ENCODE results near the gene EIF2AK3.
"Not testable (repeated sequence)": the region's sequence is repeated elsewhere in the genome, so short reads cannot be mapped to it uniquely, and the experiment has no call there.

EIF2AK3 gene

GRCh38 chr2:88626171-88627054 is 851 bp downstream of the EIF2AK3 start:
- TF ChIP-seq EZH2phosphoT487 (IDR thresholded peaks at IDR 0.05; ENCODE audit: borderline replicate concordance, low read length) (no peak), CTCF (IDR thresholded peaks at IDR 0.05; ENCODE audit: low read depth, low read length, poor library complexity, severe bottlenecking) (no peak)
- Histone ChIP-seq H3K27ac (ENCODE audit: low read depth, low read length) (peak overlapping the region; percentile 82), H3F3A (ENCODE audit: control insufficient read depth, insufficient read depth) (peaks cover 12% of the 10 kb centered on the region; the same call in 1 of the 2 replicates), H4K20me1 (ENCODE audit: control insufficient read depth, insufficient read depth, low read depth, low read length) (no peaks in the 10 kb centered on the region), H3K4me2 (ENCODE audit: low read length) (peak overlapping the region; percentile 87), H3K4me3 (ENCODE audit: low read length) (peak overlapping the region; percentile 92), H3K36me3 (ENCODE audit: control insufficient read depth, low read length) (peaks cover 55% of the 10 kb centered on the region), H3K9me3 (ENCODE audit: control insufficient read depth, insufficient read depth, low read length) (no peaks in the 10 kb centered on the region), H3K9me2 (replicated peaks; ENCODE audit: control insufficient read depth, low read length) (no peaks in the 10 kb centered on the region), H3K79me2 (ENCODE audit: control insufficient read depth, low read length) (peaks cover 76% of the 10 kb centered on the region), H3K4me1 (ENCODE audit: control insufficient read depth, low read length) (peaks cover 54% of the 10 kb centered on the region), H3K27me3 (ENCODE audit: control insufficient read depth, low read length) (no peaks in the 10 kb centered on the region)

GRCh38 chr2:88624477-88624876 is 2.8 kb downstream of the EIF2AK3 start:
- peaks cover 9% of the 10 kb centered on the region; the same call in 1 of the 2 replicates for H3F3A ChIP-seq (ENCODE audit: control insufficient read depth, insufficient read depth)
- H3K36me3 ChIP-seq (ENCODE audit: control insufficient read depth, low read length): peaks cover 72% of the 10 kb centered on the region
- no peaks in the 10 kb centered on the region for H3K9me2 ChIP-seq (replicated peaks; ENCODE audit: control insufficient read depth, low read length)
- no peaks in the 10 kb centered on the region for H3K27me3 ChIP-seq (ENCODE audit: control insufficient read depth, low read length)
- peaks cover 95% of the 10 kb centered on the region for H3K79me2 ChIP-seq (ENCODE audit: control insufficient read depth, low read length)
- no peaks in the 10 kb centered on the region for H4K20me1 ChIP-seq (ENCODE audit: control insufficient read depth, insufficient read depth, low read depth, low read length)
- peaks cover 68% of the 10 kb centered on the region for H3K4me1 ChIP-seq (ENCODE audit: control insufficient read depth, low read length)
- peak overlapping the region; percentile 92 for H3K4me3 ChIP-seq (ENCODE audit: low read length)
- peak overlapping the region; percentile 87 for H3K4me2 ChIP-seq (ENCODE audit: low read length)
- H3K27ac ChIP-seq (ENCODE audit: low read depth, low read length): peak overlapping the region; percentile 82
- no peaks in the 10 kb centered on the region for H3K9me3 ChIP-seq (ENCODE audit: control insufficient read depth, insufficient read depth, low read length)
- TF ChIP-seq EZH2phosphoT487 (IDR thresholded peaks at IDR 0.05; ENCODE audit: borderline replicate concordance, low read length): no peak
- no peak for TF ChIP-seq CTCF (IDR thresholded peaks at IDR 0.05; ENCODE audit: low read depth, low read length, poor library complexity, severe bottlenecking)

GRCh38 chr2:88623831-88624465 is 3.3 kb downstream of the EIF2AK3 start:
- not testable (repeated sequence) for H3F3A ChIP-seq (ENCODE audit: control insufficient read depth, insufficient read depth); H3K27me3 ChIP-seq (ENCODE audit: control insufficient read depth, low read length); H3K9me2 ChIP-seq (replicated peaks; ENCODE audit: control insufficient read depth, low read length); H3K9me3 ChIP-seq (ENCODE audit: control insufficient read depth, insufficient read depth, low read length); H4K20me1 ChIP-seq (ENCODE audit: control insufficient read depth, insufficient read depth, low read depth, low read length)
- Histone ChIP-seq H3K4me2 (ENCODE audit: low read length) (peak overlapping the region; percentile 87), H3K36me3 (ENCODE audit: control insufficient read depth, low read length) (peaks cover 76% of the 10 kb centered on the region), H3K79me2 (ENCODE audit: control insufficient read depth, low read length) (peaks cover 95% of the 10 kb centered on the region), H3K4me1 (ENCODE audit: control insufficient read depth, low read length) (peaks cover 68% of the 10 kb centered on the region), H3K27ac (ENCODE audit: low read depth, low read length) (peak overlapping the region; percentile 82), H3K4me3 (ENCODE audit: low read length) (peak overlapping the region; percentile 92)

- H3K4me2 ChIP-seq (ENCODE audit: low read length): peak overlapping the region; percentile 87
- no peaks in the 10 kb centered on the region for H3K27me3 ChIP-seq (ENCODE audit: control insufficient read depth, low read length)
- H3K79me2 ChIP-seq (ENCODE audit: control insufficient read depth, low read length): peaks cover 100% of the 10 kb centered on the region
- no peak for TF ChIP-seq CTCF (IDR thresholded peaks at IDR 0.05; ENCODE audit: low read depth, low read length, poor library complexity, severe bottlenecking)
- no peak for TF ChIP-seq EZH2phosphoT487 (IDR thresholded peaks at IDR 0.05; ENCODE audit: borderline replicate concordance, low read length)
- H3K27ac ChIP-seq (ENCODE audit: low read depth, low read length): peak overlapping the region; percentile 82
- H3K4me1 ChIP-seq (ENCODE audit: control insufficient read depth, low read length): peaks cover 75% of the 10 kb centered on the region
- peaks cover 86% of the 10 kb centered on the region for H3K36me3 ChIP-seq (ENCODE audit: control insufficient read depth, low read length)
- H3K9me2 ChIP-seq (replicated peaks; ENCODE audit: control insufficient read depth, low read length): no peaks in the 10 kb centered on the region
- peak overlapping the region; percentile 92 for H3K4me3 ChIP-seq (ENCODE audit: low read length)
- no peaks in the 10 kb centered on the region for H3K9me3 ChIP-seq (ENCODE audit: control insufficient read depth, insufficient read depth, low read length)
- peaks cover 9% of the 10 kb centered on the region; the same call in 1 of the 2 replicates for H3F3A ChIP-seq (ENCODE audit: control insufficient read depth, insufficient read depth)
- no peaks in the 10 kb centered on the region for H4K20me1 ChIP-seq (ENCODE audit: control insufficient read depth, insufficient read depth, low read depth, low read length)
Observed at GRCh38 chr2:88622307-88622706, 5.0 kb downstream of the EIF2AK3 start.

All from DOHH2 (cell line).